Fibroblast of upper back skin (primary cell): Measurements from ENCODE around the gene MUC6.

Source experiments
- DNase-seq: peaks from one replicate; pipeline ENCODE4 v3.0.0-alpha.2; 2013

Gene MUC6

GRCh38 chr11:1003159-1003558, 33.4 kb downstream of the MUC6 start:
- DNase-seq, result no peak

- DNase-seq, result no peak
Measured at GRCh38 chr11:1002406-1002984, 34.0 kb downstream of the MUC6 start.

GRCh38 chr11:1001617-1002405, 34.7 kb downstream of the MUC6 start:
- DNase-seq, result no peak

- no peak for DNase-seq
Measured at GRCh38 chr11:1000357-1001278, 35.9 kb downstream of the MUC6 start.

- no peak for DNase-seq
Measured at GRCh38 chr11:999009-999408, 37.5 kb downstream of the MUC6 start.

GRCh38 chr11:997907-998306, 38.6 kb downstream of the MUC6 start:
- no peak for DNase-seq

GRCh38 chr11:996681-997080, 39.8 kb downstream of the MUC6 start:
- no peak for DNase-seq

- DNase-seq, result no peak
Measured at GRCh38 chr11:995752-996420, 40.6 kb downstream of the MUC6 start.

GRCh38 chr11:995044-995751, 41.3 kb downstream of the MUC6 start:
- no peak for DNase-seq

GRCh38 chr11:993632-994167, 42.8 kb downstream of the MUC6 start:
- no peak for DNase-seq

- DNase-seq, result no peak
Measured at GRCh38 chr11:992577-992976, 43.9 kb downstream of the MUC6 start.

- no peak for DNase-seq
Measured at GRCh38 chr11:991711-992307, 44.7 kb downstream of the MUC6 start.

GRCh38 chr11:991034-991433, 45.5 kb downstream of the MUC6 start:
- no peak for DNase-seq

- no peak for DNase-seq
Measured at GRCh38 chr11:990101-990500, 46.4 kb downstream of the MUC6 start.

GRCh38 chr11:987671-988070, 48.8 kb downstream of the MUC6 start:
- no peak for DNase-seq

GRCh38 chr11:986952-987305, 49.6 kb downstream of the MUC6 start:
- DNase-seq, result no peak

- no peak for DNase-seq
Measured at GRCh38 chr11:986270-986951, 50.1 kb downstream of the MUC6 start.

- DNase-seq, result no peak
Measured at GRCh38 chr11:985848-986247, 50.7 kb downstream of the MUC6 start.

GRCh38 chr11:985406-985805, 51.1 kb downstream of the MUC6 start:
- DNase-seq, result no peak

- DNase-seq, result no peak
Measured at GRCh38 chr11:984546-984945, 52.0 kb downstream of the MUC6 start.

GRCh38 chr11:981764-982163, 54.8 kb downstream of the MUC6 start:
- DNase-seq, result no peak
